Measurements from ENCODE around the gene GJB2. TPM values are rescaled to one million over a fixed set of nuclear protein-coding genes. Genes with fewer than 3 reads are reported as not detected.

GJB2 gene
- total RNA-seq, 2 donors from 2014 or later, result 1.5 to 3.8 TPM

DNA sequence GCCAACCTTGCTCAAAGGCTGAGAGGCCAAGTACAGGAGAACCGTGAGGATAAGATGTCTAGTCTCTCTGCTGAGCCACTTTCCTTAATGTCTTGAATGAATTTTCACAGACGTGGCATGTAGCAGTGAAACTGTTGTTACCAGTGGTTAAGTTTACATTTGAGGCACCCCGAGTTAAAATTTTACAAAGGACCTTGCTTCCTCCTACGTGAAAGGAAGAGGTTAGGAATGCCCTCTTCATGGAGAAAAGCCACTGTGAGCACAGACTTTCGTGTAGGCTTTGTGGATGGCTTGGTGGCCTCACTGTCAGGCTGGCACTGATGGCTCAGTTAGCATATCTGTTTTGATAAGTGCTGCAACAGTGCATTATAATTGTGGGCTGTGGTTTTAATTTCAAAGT, 2.7 kb downstream of the GJB2 start:
- no peak for DNase-seq (ENCODE audit: low spot score)
- intact Hi-C loops (cut with DNase I), result loop anchor here (10.0 kb wide), 1 partner anchor 295 kb away; no protein-coding TSS in a partner anchor
- no peaks in the 10 kb centered on the region for H3K9me3 ChIP-seq
- no peak overlapping the region for H3K4me3 ChIP-seq
- peaks cover 5% of the 10 kb centered on the region for H3K4me1 ChIP-seq (replicated peaks)
- no peak overlapping the region for H3K27ac ChIP-seq
- no peak for TF ChIP-seq POLR2A (IDR thresholded peaks at IDR 0.05)
- no peak for TF ChIP-seq POLR2AphosphoS5 (IDR thresholded peaks at IDR 0.05)
- TF ChIP-seq, protein P1, sequence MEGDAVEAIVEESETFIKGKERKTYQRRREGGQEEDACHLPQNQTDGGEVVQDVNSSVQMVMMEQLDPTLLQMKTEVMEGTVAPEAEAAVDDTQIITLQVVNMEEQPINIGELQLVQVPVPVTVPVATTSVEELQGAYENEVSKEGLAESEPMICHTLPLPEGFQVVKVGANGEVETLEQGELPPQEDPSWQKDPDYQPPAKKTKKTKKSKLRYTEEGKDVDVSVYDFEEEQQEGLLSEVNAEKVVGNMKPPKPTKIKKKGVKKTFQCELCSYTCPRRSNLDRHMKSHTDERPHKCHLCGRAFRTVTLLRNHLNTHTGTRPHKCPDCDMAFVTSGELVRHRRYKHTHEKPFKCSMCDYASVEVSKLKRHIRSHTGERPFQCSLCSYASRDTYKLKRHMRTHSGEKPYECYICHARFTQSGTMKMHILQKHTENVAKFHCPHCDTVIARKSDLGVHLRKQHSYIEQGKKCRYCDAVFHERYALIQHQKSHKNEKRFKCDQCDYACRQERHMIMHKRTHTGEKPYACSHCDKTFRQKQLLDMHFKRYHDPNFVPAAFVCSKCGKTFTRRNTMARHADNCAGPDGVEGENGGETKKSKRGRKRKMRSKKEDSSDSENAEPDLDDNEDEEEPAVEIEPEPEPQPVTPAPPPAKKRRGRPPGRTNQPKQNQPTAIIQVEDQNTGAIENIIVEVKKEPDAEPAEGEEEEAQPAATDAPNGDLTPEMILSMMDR (IDR thresholded peaks at IDR 0.05), result no peak
- 80% methylated on average over 5 of the region's 5 CpGs for WGBS
- H3K27me3 ChIP-seq (replicated peaks; ENCODE audit: insufficient read depth), result no peaks in the 10 kb centered on the region
- no peaks in the 10 kb centered on the region for H3K36me3 ChIP-seq

DNA sequence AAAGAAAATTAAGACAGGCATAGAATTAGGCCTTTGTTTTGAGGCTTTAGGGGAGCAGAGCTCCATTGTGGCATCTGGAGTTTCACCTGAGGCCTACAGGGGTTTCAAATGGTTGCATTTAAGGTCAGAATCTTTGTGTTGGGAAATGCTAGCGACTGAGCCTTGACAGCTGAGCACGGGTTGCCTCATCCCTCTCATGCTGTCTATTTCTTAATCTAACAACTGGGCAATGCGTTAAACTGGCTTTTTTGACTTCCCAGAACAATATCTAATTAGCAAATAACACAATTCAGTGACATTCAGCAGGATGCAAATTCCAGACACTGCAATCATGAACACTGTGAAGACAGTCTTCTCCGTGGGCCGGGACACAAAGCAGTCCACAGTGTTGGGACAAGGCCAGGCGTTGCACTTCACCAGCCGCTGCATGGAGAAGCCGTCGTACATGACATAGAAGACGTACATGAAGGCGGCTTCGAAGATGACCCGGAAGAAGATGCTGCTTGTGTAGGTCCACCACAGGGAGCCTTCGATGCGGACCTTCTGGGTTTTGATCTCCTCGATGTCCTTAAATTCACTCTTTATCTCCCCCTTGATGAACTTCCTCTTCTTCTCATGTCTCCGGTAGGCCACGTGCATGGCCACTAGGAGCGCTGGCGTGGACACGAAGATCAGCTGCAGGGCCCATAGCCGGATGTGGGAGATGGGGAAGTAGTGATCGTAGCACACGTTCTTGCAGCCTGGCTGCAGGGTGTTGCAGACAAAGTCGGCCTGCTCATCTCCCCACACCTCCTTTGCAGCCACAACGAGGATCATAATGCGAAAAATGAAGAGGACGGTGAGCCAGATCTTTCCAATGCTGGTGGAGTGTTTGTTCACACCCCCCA, 3.8 kb downstream of the GJB2 start:
- Histone ChIP-seq H3K4me1 (replicated peaks) (peaks cover 5% of the 10 kb centered on the region), H3K27ac (no peak overlapping the region), H3K9me3 (no peaks in the 10 kb centered on the region), H3K36me3 (no peaks in the 10 kb centered on the region), H3K27me3 (replicated peaks; ENCODE audit: insufficient read depth) (no peaks in the 10 kb centered on the region), H3K4me3 (no peak overlapping the region)
- 92% methylated on average over 28 of the region's 28 CpGs for WGBS
- no peak for TF ChIP-seq POLR2AphosphoS5 (IDR thresholded peaks at IDR 0.05)
- TF ChIP-seq, protein P1 (IDR thresholded peaks at IDR 0.05), result no peak
- TF ChIP-seq POLR2A (IDR thresholded peaks at IDR 0.05), result no peak
- intact Hi-C loops (cut with DNase I), result no loop called here
- DNase-seq (ENCODE audit: low spot score), result no peak

DNA sequence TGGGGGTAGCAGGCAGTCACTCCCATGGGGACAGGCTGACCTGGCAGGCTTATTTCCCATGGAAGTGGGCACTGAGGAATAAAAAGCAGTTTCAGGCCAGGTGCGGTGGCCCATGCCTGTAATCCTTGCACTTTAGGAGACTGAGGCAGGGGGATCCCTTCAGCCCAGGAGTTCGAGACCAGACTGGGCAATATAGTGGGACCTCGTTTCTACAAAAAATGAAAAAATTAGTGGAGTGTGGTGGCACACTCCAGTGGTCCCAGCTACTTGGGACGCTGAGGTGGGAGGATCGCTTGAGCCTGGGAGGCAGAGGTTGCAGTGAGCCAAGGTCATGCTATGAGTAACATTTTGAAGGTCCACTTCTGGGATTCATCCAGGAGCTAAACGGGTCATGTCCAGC, 6.0 kb downstream of the GJB2 start:
- no peaks in the 10 kb centered on the region for H3K4me1 ChIP-seq (replicated peaks)
- 81% methylated on average over 6 of the region's 6 CpGs for WGBS
- intact Hi-C loops (cut with DNase I), result no loop called here
- no peaks in the 10 kb centered on the region for H3K36me3 ChIP-seq
- TF ChIP-seq POLR2AphosphoS5 (IDR thresholded peaks at IDR 0.05) (no peak), POLR2A (IDR thresholded peaks at IDR 0.05) (no peak)
- TF ChIP-seq, protein P1 (IDR thresholded peaks at IDR 0.05), result no peak
- DNase-seq (ENCODE audit: low spot score), result no peak
- no peak overlapping the region for H3K27ac ChIP-seq
- H3K27me3 ChIP-seq (replicated peaks; ENCODE audit: insufficient read depth), result no peaks in the 10 kb centered on the region
- H3K9me3 ChIP-seq, result no peaks in the 10 kb centered on the region
- no peak overlapping the region for H3K4me3 ChIP-seq

DNA sequence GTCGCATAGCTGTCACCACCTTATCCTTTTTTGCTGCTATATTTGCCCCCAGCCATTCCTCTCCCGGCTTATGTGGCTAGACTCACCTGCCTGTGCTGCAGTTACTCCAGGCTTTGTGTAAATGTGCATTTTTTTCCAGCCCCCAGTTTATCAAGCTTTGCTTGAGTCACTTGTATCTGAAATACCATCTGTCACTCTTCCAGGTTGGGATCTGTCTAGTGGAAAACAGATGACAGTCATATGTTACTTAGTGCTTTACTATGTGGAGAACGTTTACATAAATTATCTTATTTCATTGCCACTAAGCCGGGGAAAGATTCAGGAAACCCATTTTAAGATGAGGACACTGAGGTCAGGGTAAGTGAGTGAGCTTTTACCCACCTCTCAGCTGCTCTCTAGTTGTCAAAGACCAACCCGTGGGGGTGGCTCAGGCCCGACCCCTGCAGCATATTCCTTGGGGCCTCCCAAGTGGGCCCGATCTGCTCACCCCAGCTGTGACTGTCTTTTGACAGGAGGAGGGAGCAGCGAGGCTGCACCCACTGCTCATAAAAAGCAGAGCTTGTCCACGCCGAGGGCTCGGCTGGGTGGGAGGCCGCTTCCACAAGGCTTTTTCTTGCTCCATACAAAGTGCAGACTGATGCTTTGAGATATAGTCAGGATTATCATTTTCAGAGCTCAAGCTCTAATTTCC, 7.2 kb downstream of the GJB2 start:
- WGBS, result 78% methylated on average over 12 of the region's 12 CpGs
- no peaks in the 10 kb centered on the region for H3K4me1 ChIP-seq (replicated peaks)
- H3K27me3 ChIP-seq (replicated peaks; ENCODE audit: insufficient read depth), result no peaks in the 10 kb centered on the region
- H3K36me3 ChIP-seq, result no peaks in the 10 kb centered on the region
- H3K27ac ChIP-seq, result no peak overlapping the region
- H3K4me3 ChIP-seq, result no peak overlapping the region
- intact Hi-C loops (cut with DNase I), result no loop called here
- TF ChIP-seq POLR2A (IDR thresholded peaks at IDR 0.05) (no peak), POLR2AphosphoS5 (IDR thresholded peaks at IDR 0.05) (no peak)
- TF ChIP-seq, protein P1 (IDR thresholded peaks at IDR 0.05), result no peak
- DNase-seq (ENCODE audit: low spot score), result no peak
- H3K9me3 ChIP-seq, result no peaks in the 10 kb centered on the region

All from prostate gland (tissue), 2 donors.